Measurements from ENCODE around the gene TMTC4. TPM values are rescaled to one million over a fixed set of nuclear protein-coding genes. Genes with fewer than 3 reads are reported as not detected.
A peak's percentile ranks its signal among the peaks of the same experiment; 100 is the strongest.

Gene TMTC4
- total and polyA plus RNA-seq, 2 of the 4 experiments (the other 2 are of a cell fraction) = 8.4 to 14.3 TPM

GRCh38 chr13:100566543-100566942 lies 108.1 kb downstream of the TMTC4 start:
- no TSS peak for BruUV-seq (replicated peaks)
- no peaks in the 10 kb centered on the region for H3K9me1 ChIP-seq (ENCODE audit: insufficient read depth, low read length)
- H2AK9ac ChIP-seq (replicated peaks; ENCODE audit: low read depth, low read length, poor library complexity) = no peak overlapping the region
- no peaks in the 10 kb centered on the region for H3K9me3 ChIP-seq (ENCODE audit: control insufficient read depth, insufficient read depth, low read length)
- H3K27ac ChIP-seq (ENCODE audit: insufficient read depth, low read length) = no peak overlapping the region
- no peak overlapping the region for H3K4me2 ChIP-seq (ENCODE audit: low read depth, low read length)
- no peak overlapping the region for H2AFZ ChIP-seq (replicated peaks; ENCODE audit: low read length, poor library complexity)
- ChIA-PET POLR2A (ENCODE audit: unreplicated experiment) (no interaction called here), CTCF (no interaction called here)
- H3K79me1 ChIP-seq (ENCODE audit: low read depth in 1 of 2, low read length in 2 of 2) = no peaks in the 10 kb centered on the region
- no peak overlapping the region for H3K4ac ChIP-seq (ENCODE audit: low read depth, low read length)
- no peaks in the 10 kb centered on the region for H4K20me1 ChIP-seq (ENCODE audit: insufficient read depth, low read length)
- H3K18ac ChIP-seq (ENCODE audit: low read depth, low read length) = no peak overlapping the region
- in situ Hi-C loops (cut with MboI; ENCODE audit: low sequenced_read_pairs) = no loop called here
- no peaks in the 10 kb centered on the region; the same call in 1 of the 2 replicates for H3K4me1 ChIP-seq (ENCODE audit: control insufficient read depth, insufficient read depth, low read length)
- H2BK15ac ChIP-seq (ENCODE audit: low read depth, low read length) = no peak overlapping the region
- no peaks in the 10 kb centered on the region for H3K36me3 ChIP-seq (ENCODE audit: control insufficient read depth, insufficient read depth, low read length)
- H3K27me3 ChIP-seq (ENCODE audit: control insufficient read depth, insufficient read depth, low read length) = no peaks in the 10 kb centered on the region
- H3K56ac ChIP-seq (ENCODE audit: extremely low read depth, insufficient read depth, low read length) = no peak overlapping the region
- no peak overlapping the region for H3K9ac ChIP-seq (ENCODE audit: low read depth, low read length)
- DNase-seq (peak; percentile 40), ATAC-seq (ENCODE audit: low read depth) (no peak)
- H4K5ac ChIP-seq (ENCODE audit: low read depth, low read length) = no peak overlapping the region
- no peak overlapping the region for H2AK5ac ChIP-seq (ENCODE audit: low read depth, low read length)
- H3K4me3 ChIP-seq (ENCODE audit: insufficient read depth, low read depth, low read length) = no peak overlapping the region
- TF ChIP-seq CHD1 (IDR thresholded peaks at IDR 0.05; ENCODE audit: low read depth, low read length) (no peak), FOS (IDR thresholded peaks at IDR 0.05; ENCODE audit: low read depth, low read length) (no peak), RFX5 (IDR thresholded peaks at IDR 0.05; ENCODE audit: low read depth, low read length) (no peak), BHLHE40 (IDR thresholded peaks at IDR 0.05; ENCODE audit: low read depth, low read length) (no peak), SMC3 (IDR thresholded peaks at IDR 0.05; ENCODE audit: low read depth, low read length) (no peak), USF2 (IDR thresholded peaks at IDR 0.05; ENCODE audit: low read depth, low read length) (no peak), CTCF (conservative IDR thresholded peaks at IDR 0.05; ENCODE audit: low read depth, low read length) (no peak), RAD21 (IDR thresholded peaks at IDR 0.05; ENCODE audit: low read length) (no peak), NFE2L2 (IDR thresholded peaks at IDR 0.05; ENCODE audit: low read depth, low read length) (no peak), POLR2A (IDR thresholded peaks at IDR 0.05; ENCODE audit: low read depth, low read length) (no peak), MAFK (IDR thresholded peaks at IDR 0.05; ENCODE audit: low read depth, low read length) (no peak), MAZ (IDR thresholded peaks at IDR 0.05; ENCODE audit: borderline replicate concordance, low read depth, low read length) (no peak), MXI1 (IDR thresholded peaks at IDR 0.05; ENCODE audit: borderline replicate concordance, low read depth, low read length) (no peak), ELK1 (IDR thresholded peaks at IDR 0.05; ENCODE audit: borderline replicate concordance, low read depth, low read length) (no peak), CEBPB (IDR thresholded peaks at IDR 0.05; ENCODE audit: low read depth, low read length) (no peak), RCOR1 (IDR thresholded peaks at IDR 0.05; ENCODE audit: insufficient replicate concordance, low read length) (no peak)
- no peak overlapping the region for H2BK20ac ChIP-seq (ENCODE audit: low read depth, low read length)
- no peak overlapping the region for H4K91ac ChIP-seq (ENCODE audit: insufficient read depth, low read depth, low read length)
- intact Hi-C loops (cut with micrococcal nuclease) = no loop called here
- no peak overlapping the region for H2BK5ac ChIP-seq (ENCODE audit: low read depth, low read length, poor library complexity, severe bottlenecking)
- H3K14ac ChIP-seq (replicated peaks; ENCODE audit: low read depth, low read length) = no peak overlapping the region
- no peak overlapping the region for H3K23ac ChIP-seq (ENCODE audit: low read depth, low read length)
- H4K8ac ChIP-seq (ENCODE audit: low read depth in 2 of 2, low read length in 2 of 2) = no peak overlapping the region
- 90% methylated on average over 2 of the region's 6 CpGs; no CpG with 5 or more reads in 1 of the 2 experiments for WGBS, 2 experiments (ENCODE audit: extremely low coverage in 2 of 2, insufficient read length in 1 of 2)
- H2BK120ac ChIP-seq (ENCODE audit: low read depth, low read length) = no peak overlapping the region
- dilution Hi-C loops (cut with HindIII; ENCODE audit: low sequenced_read_pairs, unreplicated experiment) = no loop called here

Data from IMR-90 (cell line).